Gastroesophageal sphincter (tissue), 3 donors: ENCODE results near the gene NUCB1.

ENCODE experiments used
- CTCF ChIP-seq, 4 experiments: fragments of 200-600 bp in 2 of 4; fragments of 450-650 bp in 2 of 4; sonication (generic) in 1 of 4; IDR thresholded peaks; one replicate each; pipeline ENCODE4 v1.5.1; 2017 to 2019; ENCODE audit warnings: antibody characterized with exemption in 4 of 4, mild to moderate bottlenecking in 2 of 4, moderate library complexity in 2 of 4
- POLR2A ChIP-seq, 2 donors: fragments of 450-650 bp; IDR thresholded peaks; one replicate each; pipeline ENCODE4 v1.6.1; 2017; ENCODE audit warnings: antibody characterized with exemption in 2 of 2, mild to moderate bottlenecking in 2 of 2, moderate library complexity in 1 of 2
- POLR2AphosphoS5 ChIP-seq: sonication (generic); formaldehyde crosslinking; IDR thresholded peaks from one replicate; pipeline ENCODE4 v1.6.1; 2017; ENCODE audit warnings: antibody characterized with exemption

DNA sequence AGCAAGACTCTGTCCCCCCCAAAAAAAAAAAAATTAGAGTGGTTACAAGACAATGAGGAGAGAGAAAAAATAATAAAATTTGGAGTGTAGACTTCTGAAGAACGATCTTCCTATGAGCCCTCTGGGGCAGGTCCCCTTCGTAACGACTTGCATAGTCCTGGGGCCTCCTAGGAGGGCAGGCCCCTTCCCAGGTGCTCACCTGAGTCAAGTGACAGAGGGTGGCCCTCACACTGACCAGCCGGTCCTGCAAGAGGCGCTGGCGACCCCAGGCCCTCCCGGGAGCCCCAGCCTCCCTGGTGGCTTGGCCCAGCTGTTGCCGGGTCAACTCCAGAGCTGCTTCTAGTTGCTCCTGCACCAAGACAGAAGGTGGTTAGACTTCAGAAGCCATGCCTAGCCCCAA is 46.6 kb upstream of the NUCB1 start:
- TF ChIP-seq CTCF (IDR thresholded peaks at IDR 0.05) (no peak), POLR2A (IDR thresholded peaks at IDR 0.05) (no peak), POLR2AphosphoS5 (no peak)
